ENCODE data around the gene USP11. TPM values are rescaled to one million over a fixed set of nuclear protein-coding genes. Genes with fewer than 3 reads are reported as not detected.

USP11 gene
- total RNA-seq, 3 donors from 2014 or later = 23.9 to 51.6 (median 27.7) TPM

DNA sequence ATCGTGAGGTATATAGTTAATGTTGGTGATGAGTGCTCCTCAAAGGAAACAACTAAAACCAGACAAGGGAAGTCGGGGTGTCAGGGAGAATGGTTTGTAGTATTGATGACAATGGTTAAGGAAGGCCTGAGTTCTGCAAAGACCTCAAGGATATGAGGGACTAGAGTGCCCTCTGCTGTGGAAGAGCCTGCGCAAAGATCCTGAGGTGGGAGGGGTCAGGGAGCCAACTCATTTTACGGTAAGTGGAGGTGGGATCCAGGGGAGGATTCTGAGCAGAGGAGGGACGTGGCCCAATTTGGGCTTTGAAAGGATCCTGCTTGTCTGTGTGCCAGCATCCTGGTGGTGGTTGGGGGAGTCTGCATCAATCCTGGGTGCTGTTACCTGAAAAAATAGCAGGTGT lies 27.8 kb upstream of the USP11 start:
- H3K4me1 ChIP-seq (ENCODE audit: low read depth) = no peaks in the 10 kb centered on the region
- ATAC-seq = no peak
- TF ChIP-seq CTCF (IDR thresholded peaks at IDR 0.05) = no peak
- no peaks in the 10 kb centered on the region for H3K36me3 ChIP-seq (ENCODE audit: low read depth)
- no peak overlapping the region for H3K4me3 ChIP-seq
- intact Hi-C loops (cut with DNase I, micrococcal nuclease) = no loop called here
- H3K9me3 ChIP-seq = no peaks in the 10 kb centered on the region
- no peak for DNase-seq

DNA sequence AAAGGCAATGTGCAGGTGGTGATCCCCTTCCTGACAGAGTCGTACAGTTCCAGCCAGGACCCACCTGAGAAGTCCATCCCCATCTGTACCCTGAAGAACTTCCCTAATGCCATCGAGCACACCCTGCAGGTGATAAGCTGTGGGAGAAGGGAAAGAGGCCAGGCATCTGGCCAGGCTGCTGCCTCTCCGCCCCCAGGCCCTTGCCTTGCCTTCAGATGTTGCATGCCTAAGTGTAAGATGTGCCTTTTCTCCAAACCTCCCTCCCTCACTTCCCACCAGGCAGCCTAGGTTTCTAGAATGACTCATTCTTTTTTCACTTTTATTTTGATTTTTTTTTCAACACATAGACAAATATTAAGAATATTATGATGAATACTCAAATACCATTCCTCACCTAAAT lies 26.5 kb upstream of the USP11 start:
- intact Hi-C loops (cut with DNase I, micrococcal nuclease) = no loop called here
- TF ChIP-seq CTCF (IDR thresholded peaks at IDR 0.05) = no peak
- no peak for ATAC-seq
- H3K4me3 ChIP-seq = no peak overlapping the region
- H3K9me3 ChIP-seq = no peaks in the 10 kb centered on the region
- no peak for DNase-seq
- no peaks in the 10 kb centered on the region for H3K4me1 ChIP-seq (ENCODE audit: low read depth)
- no peaks in the 10 kb centered on the region for H3K36me3 ChIP-seq (ENCODE audit: low read depth)

- H3K4me3 ChIP-seq = no peak overlapping the region
- intact Hi-C loops (cut with DNase I, micrococcal nuclease) = no loop called here
- H3K36me3 ChIP-seq (ENCODE audit: low read depth) = no peaks in the 10 kb centered on the region
- no peaks in the 10 kb centered on the region for H3K9me3 ChIP-seq
- TF ChIP-seq CTCF (IDR thresholded peaks at IDR 0.05) = no peak
- ATAC-seq (no peak), DNase-seq (no peak)
- H3K4me1 ChIP-seq (ENCODE audit: low read depth) = no peaks in the 10 kb centered on the region
Observed at GRCh38 chrX:47208108-47208507, 24.7 kb upstream of the USP11 start.

DNA sequence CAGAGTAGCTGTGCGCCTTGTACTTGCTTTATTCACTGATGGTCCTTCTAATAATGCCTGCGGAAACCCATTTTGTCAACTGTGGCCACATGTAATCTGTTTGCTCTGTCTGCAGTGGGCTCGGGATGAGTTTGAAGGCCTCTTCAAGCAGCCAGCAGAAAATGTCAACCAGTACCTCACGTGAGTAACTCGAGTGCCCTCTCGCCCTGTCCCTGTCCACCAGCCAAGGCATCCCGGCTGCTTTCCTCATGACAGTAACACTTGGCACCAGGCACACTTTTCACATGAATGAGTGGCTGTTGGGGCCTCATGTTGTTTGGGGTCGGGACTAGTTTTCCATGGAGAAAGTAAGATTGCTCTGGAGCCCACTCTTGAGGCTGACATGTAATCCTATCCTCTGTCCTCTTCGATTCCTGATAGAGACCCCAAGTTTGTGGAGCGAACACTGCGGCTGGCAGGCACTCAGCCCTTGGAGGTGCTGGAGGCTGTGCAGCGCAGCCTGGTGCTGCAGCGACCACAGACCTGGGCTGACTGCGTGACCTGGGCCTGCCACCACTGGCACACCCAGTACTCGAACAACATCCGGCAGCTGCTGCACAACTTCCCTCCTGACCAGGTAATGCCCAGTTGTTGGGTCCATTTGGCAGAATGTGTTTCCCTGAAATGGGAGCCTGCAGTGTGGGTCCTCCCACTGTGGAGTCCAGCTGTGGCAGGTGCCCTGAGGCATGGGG lies 23.1 kb upstream of the USP11 start:
- intact Hi-C loops (cut with DNase I, micrococcal nuclease) = no loop called here
- TF ChIP-seq CTCF (IDR thresholded peaks at IDR 0.05) = no peak

GRCh38 chrX:47210661-47211425 lies 22.0 kb upstream of the USP11 start:
- H3K36me3 ChIP-seq (ENCODE audit: low read depth) = no peaks in the 10 kb centered on the region
- no peak for DNase-seq
- no peak for TF ChIP-seq CTCF (IDR thresholded peaks at IDR 0.05)

More for the DNA sequence above, 23.1 kb upstream of the USP11 start:
- ATAC-seq = no peak
- no peaks in the 10 kb centered on the region for H3K4me1 ChIP-seq (ENCODE audit: low read depth)
- no peak overlapping the region for H3K4me3 ChIP-seq
- H3K36me3 ChIP-seq (ENCODE audit: low read depth) = no peaks in the 10 kb centered on the region
- H3K9me3 ChIP-seq = no peaks in the 10 kb centered on the region
- DNase-seq = no peak

More at GRCh38 chrX:47210661-47211425, 22.0 kb upstream of the USP11 start:
- H3K4me3 ChIP-seq = no peak overlapping the region
- H3K9me3 ChIP-seq = no peaks in the 10 kb centered on the region
- H3K4me1 ChIP-seq (ENCODE audit: low read depth) = no peaks in the 10 kb centered on the region
- no peak for ATAC-seq
- intact Hi-C loops (cut with DNase I, micrococcal nuclease) = no loop called here

Measured in mucosa of descending colon (tissue), 3 donors.